GM12878 (cell line): Measurements from ENCODE around the gene IFNA14.
"Not testable (repeated sequence)": the region's sequence is repeated elsewhere in the genome, so short reads cannot be mapped to it uniquely, and the experiment has no call there.

Experiments used
- CBX5 ChIP-seq: sonication (generic); IDR thresholded peaks from 2 replicates; pipeline ENCODE4 v1.6.1; 2016; ENCODE audit warnings: low read depth, moderate library complexity, mild to moderate bottlenecking, inconsistent platforms
- NRF1 ChIP-seq: conservative IDR thresholded peaks from 2 replicates; pipeline ENCODE4 v1.6.1; 2011; ENCODE audit warnings: mild to moderate bottlenecking, low read depth, low read length, improper control_type of control experiment
- RELA ChIP-seq: fragments of 450-650 bp; IDR thresholded peaks from 2 replicates; pipeline ENCODE4 v1.8.0; 2014; ENCODE audit warnings: borderline replicate concordance; ENCODE audit not compliant: partially characterized antibody
- TF ChIP-seq, protein P1 (sequence below): fragments of 450-650 bp; IDR thresholded peaks from 2 replicates; pipeline ENCODE4 v1.6.1; 2017; ENCODE audit warnings: mild to moderate bottlenecking
- TF ChIP-seq, protein P2 (sequence below), 3 experiments: IDR thresholded peaks in 2 of 3; conservative IDR thresholded peaks in 1 of 3; 2 replicates each; pipeline ENCODE4 v1.5.1; 2011; ENCODE audit warnings: low read depth in 3 of 3, low read length in 3 of 3, mild to moderate bottlenecking in 3 of 3, control low read depth in 2 of 3, moderate library complexity in 2 of 3, inconsistent platforms in 1 of 3, mixed read lengths in 1 of 3; ENCODE audit not compliant: control insufficient read depth in 2 of 3, insufficient read depth in 1 of 3; ENCODE audit errors: extremely low read depth in 1 of 3

DNA sequence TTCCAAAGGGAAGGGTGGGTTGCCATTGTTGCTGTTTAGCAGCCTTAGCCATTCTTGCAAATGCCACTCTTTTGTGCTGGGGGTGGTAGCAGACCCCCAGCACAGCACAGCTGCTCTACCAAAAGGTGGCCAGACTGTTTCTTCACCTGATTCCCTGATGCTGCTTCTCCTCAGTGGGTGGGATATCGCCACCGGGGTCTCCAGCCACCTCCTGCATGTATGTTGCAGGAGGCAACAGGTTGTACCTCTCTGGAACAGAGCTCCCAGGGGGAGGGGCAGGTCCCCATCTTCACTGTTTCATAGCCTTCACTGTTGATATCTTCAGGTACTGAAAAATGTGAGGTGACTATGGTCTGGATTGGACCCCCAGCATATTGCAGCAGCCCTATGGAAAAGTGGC is 29.0 kb downstream of the IFNA14 start:
- not testable (repeated sequence) for TF ChIP-seq RELA, NRF1, CBX5
- TF ChIP-seq, protein P1, sequence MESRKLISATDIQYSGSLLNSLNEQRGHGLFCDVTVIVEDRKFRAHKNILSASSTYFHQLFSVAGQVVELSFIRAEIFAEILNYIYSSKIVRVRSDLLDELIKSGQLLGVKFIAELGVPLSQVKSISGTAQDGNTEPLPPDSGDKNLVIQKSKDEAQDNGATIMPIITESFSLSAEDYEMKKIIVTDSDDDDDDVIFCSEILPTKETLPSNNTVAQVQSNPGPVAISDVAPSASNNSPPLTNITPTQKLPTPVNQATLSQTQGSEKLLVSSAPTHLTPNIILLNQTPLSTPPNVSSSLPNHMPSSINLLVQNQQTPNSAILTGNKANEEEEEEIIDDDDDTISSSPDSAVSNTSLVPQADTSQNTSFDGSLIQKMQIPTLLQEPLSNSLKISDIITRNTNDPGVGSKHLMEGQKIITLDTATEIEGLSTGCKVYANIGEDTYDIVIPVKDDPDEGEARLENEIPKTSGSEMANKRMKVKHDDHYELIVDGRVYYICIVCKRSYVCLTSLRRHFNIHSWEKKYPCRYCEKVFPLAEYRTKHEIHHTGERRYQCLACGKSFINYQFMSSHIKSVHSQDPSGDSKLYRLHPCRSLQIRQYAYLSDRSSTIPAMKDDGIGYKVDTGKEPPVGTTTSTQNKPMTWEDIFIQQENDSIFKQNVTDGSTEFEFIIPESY, result not testable (repeated sequence)
- TF ChIP-seq, protein P2, sequence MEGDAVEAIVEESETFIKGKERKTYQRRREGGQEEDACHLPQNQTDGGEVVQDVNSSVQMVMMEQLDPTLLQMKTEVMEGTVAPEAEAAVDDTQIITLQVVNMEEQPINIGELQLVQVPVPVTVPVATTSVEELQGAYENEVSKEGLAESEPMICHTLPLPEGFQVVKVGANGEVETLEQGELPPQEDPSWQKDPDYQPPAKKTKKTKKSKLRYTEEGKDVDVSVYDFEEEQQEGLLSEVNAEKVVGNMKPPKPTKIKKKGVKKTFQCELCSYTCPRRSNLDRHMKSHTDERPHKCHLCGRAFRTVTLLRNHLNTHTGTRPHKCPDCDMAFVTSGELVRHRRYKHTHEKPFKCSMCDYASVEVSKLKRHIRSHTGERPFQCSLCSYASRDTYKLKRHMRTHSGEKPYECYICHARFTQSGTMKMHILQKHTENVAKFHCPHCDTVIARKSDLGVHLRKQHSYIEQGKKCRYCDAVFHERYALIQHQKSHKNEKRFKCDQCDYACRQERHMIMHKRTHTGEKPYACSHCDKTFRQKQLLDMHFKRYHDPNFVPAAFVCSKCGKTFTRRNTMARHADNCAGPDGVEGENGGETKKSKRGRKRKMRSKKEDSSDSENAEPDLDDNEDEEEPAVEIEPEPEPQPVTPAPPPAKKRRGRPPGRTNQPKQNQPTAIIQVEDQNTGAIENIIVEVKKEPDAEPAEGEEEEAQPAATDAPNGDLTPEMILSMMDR (IDR thresholded peaks at IDR 0.05 in 2 of 3, conservative IDR thresholded peaks at IDR 0.05 in 1 of 3; ENCODE audit: control insufficient read depth in 2 of 3, extremely low read depth in 1 of 3, insufficient read depth in 1 of 3, low read depth in 3 of 3, low read length in 3 of 3), result not testable (repeated sequence)
